T-helper 1 cell treated with Interleukin-12 subunit alpha and Interleukin-12 subunit beta and Interleukin-4 antibody, amounts not matched to agents 30 ng/mL and 1 ng/mL, for 36 hours (primary cell): ENCODE results near the gene LHX2. TPM values are rescaled to one million over a fixed set of nuclear protein-coding genes. Genes with fewer than 3 reads are reported as not detected.

Experiments
- intact Hi-C: fragments of 100-400 bp; cut with micrococcal nuclease; formaldehyde crosslinking; loops from one replicate; pipeline ENCODE4 v1.15.1; 2024
- total RNA-seq: library from RNA; stranded (reverse); gene quantifications from 2 replicates; pipeline ENCODE4 v1.2.3, GENCODE V29; 2022

Gene LHX2
- total RNA-seq, 1 donor from 2014 or later: not detected

DNA sequence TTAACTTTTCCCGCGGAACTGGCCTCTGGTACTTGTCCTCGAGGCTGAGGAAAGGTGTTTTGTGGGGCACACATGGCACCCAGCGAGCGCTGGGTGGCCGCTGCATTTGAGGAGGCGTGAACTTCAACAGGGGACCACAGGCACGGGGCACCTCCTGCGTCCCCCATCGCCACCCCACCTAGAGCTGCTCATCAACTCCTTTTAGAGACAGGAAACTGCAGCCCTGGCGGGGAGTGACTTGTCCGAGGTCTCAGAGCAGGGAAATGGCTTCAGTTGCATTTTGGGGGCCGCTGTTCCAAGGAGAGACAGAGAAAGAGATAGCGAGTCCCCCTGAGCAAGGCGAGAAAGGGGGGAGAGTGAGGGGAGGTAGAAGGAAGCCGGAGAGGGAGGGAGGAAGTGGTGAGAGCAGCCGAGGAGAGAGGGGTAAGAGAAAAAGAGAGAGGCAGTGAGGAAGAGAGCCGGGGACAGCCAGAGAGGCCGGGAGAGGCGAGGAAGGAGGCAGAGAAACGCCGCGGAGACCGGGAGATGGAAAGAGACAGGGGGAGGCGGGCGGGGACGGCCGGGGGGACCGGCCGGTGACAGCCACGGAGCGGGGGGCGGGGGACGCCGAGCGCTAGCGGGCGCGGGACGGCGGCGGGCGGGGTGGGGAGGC lies 12.5 kb upstream of the LHX2 start:
- intact Hi-C loops: loop anchor here (1.0 to 5.0 kb wide), 2 partner anchors 69 to 457 kb away; partner anchors contain the start of gene DENND1A

DNA sequence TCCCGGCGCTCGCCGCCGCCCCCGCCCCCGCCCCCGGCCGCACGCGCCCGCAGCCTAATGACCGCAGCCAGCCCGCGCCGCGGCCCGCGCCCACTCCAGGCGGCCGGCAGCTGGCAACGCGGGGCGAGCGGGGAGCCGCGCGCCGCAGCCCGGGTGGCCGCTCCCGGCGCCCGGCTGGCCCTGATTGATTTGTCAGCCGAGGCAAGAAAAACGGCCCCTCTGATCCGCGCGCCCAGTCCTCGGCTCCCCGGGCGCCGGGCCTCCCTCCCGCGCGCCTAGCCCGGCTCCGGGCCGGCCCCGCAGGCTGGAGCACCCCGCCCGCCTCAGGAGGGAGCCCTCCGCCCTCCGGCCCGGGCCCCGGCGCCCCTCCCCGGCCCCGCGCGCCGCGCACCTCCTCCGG lies 11.9 kb upstream of the LHX2 start:
- intact Hi-C loops: loop anchor here (5.0 kb wide), 1 partner anchor 457 kb away; no protein-coding TSS in a partner anchor

DNA sequence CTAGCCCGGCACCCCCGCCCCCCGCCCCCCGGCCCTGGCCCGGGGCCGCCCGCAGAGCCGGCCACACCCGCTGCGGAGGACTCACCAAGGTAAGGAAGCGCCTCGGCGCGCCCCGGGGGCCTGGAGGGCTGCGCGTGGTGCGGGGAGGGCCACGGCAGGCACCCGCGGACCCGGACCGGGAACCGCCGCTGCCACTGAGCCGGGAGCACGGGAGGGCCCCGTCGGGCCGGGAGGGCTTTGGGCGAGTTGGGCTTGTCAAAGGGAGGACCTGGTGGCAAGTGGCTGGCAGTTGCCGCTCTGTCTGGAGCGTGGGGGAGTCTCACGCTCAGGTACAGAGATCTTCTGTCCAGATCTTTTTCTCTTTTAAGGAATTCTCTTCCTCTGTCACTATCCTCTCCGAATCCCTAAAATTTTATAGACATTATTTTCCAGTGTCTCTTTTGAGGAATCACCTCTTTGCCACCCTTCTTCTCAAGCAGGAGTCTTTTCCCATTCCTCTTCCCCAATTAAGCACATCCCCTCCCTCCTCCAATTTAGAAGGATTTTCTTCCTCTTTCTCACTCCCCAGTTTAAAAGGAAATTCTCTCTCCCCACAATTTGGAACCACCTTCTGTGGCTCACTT lies 11.3 kb upstream of the LHX2 start:
- intact Hi-C loops: no loop called here

DNA sequence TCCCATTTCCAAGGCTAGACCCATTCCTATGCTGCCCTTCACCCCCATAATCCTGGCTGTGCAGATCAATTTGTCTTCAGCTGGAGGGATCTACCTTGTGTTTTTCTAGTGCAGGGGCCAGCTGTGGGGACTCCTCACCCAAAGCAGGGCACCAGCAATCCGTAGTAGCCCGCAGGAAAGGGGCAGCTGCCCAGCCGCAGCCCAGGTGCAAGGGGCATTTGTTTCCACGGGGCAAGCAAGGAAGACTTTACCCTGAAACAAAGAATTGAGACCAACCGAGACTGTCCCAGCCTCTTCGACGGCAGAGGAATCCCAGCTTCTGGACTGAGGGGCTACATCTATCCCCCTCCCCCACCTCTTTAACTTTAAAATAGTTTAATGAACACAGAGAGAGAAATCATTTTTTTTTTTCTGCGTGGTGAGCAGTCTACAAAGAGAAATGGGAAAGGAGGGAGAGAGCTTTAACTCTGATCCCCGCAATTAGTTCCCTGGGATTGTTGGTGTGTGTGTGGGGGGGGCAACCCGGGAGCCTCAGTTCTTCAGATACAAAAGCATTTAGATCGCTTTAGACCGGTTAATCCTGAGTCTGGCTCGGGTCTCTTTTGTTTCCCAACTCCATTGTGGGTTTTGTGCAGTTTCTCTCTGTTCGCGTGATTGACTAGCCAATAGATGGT lies 10.6 kb upstream of the LHX2 start:
- intact Hi-C loops: no loop called here

DNA sequence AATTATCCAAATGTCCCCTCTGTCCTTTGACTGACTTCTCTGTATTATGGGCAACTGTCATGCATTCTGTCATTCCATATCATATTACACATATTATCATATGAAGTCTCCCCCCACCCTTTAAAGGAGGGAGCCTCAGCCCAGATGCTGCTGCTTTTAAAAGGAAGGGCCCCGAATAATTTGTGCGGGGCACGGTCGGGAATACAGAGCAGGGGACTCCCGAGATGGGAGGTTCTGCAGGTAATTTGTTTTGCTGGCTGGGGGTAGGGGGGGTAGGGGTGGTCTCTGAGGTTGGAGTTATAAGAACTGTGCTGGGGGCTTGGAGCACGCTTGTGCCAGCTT lies 10.1 kb upstream of the LHX2 start:
- intact Hi-C loops: no loop called here

DNA sequence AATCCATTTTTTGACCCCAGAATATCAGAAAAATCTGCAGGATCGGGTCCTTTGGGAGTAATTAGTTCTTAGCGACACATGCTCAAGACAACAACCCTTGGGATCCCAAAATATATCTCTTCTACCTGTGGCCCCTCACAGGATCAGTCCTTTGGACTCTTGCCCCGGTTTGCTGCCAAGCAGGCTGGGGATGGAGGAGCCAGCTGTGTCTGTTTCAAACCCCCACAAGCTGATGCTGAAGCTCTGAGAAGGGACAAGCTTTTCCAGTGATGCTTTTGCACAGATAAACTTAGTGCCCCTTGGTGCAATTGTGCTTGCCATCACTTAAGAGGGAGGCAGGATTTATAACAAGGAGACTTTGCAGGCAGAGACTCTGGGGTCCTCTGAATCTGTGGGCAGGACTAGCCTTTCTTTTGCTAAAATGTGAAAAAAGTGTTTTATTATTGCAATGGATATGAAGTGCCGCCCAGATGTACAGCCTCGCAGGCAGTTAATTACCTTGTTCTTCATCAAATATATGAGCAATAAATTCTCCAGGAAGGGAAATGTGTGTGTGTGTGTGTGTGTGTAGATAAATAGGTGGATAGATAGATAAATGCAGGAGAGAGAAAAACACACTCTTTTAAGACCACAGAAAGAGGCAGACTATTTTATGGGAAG lies 9.6 kb upstream of the LHX2 start:
- intact Hi-C loops: no loop called here

DNA sequence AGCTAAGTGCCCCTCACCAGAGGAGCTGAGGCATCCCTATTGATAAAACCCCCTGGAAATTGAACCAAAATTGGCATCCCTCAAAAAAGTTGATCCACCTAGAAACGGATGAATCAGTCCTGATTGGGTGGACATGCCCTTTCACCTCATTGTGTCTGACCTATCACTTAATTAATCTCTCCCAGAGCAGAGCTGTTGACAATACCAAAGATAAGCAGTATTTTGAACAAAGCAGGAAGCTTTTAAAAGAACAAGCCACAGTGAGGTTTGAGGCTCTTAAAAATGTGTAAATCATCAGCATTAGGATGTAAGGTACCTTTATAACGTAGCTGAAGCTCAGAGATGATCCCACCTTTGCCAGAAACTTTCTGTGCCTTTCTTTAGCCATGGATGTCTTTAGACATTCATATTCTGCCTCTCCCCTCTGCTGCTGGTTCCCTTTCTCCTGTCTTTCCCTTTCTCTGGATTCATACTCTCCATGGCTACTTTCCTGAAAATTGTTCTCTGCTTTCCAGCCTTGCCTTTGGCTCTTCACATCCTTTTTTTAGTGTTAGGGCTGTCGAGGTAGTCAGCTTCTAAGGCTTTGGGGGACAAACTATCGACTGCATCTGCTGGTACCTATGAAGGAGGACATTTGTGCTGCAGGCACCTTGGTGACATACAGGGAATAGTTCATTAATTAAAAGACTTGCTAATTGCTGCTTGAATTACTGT lies 7.8 kb upstream of the LHX2 start:
- intact Hi-C loops: no loop called here

DNA sequence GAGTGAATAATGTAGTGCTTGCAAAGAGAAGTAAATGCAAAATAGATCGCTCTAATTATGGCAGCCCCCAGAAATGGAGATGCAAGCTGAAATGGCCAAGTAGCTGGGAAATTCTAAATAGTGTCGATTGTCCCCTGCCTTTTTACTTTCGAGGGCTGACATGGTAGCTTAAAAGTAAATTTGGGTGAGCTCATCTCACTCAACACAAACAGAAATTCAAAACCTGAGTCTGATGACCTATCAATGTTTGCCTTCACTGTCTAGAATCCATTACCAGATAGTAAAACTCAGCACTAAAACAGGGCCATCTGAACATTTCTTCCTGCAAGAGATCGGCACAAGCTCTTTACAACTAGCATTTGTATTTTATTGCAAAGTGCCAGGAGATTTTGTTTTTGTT lies 7.0 kb upstream of the LHX2 start:
- intact Hi-C loops: no loop called here

DNA sequence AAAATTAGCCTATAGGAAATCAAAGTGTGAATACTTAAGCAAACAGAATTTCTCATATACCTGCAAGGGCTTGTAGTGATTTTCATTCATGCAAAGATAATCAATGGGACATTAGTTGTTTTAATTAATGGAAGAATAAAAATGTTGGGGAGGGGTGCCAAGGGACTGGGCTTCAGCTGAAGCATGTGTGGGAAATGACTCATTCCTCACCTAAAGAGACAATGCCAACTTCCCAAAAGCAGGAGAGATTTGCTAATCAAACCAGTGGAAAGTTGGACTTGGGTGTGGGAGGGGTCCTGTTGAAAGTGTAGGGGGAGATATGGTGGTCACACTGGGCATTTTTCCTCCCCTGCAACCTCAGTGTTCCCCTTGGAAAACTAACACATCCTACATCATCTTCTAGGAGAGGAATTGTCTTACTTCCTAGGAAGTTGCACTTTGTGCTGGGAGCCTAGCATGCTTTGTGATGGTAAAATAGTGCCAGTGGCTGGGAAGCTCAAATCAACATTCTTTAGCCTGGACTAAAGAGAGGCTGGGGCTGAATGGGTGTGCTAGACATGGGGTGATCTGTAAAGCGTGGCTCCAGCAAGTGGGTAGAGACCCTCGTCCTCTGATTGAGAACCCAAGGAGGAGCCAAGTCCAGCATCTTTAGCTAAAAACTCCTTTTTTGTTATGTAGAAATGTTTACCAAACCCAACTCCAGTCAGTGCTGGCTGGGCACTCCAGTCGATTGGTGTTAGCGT lies 6.4 kb upstream of the LHX2 start:
- intact Hi-C loops: no loop called here

DNA sequence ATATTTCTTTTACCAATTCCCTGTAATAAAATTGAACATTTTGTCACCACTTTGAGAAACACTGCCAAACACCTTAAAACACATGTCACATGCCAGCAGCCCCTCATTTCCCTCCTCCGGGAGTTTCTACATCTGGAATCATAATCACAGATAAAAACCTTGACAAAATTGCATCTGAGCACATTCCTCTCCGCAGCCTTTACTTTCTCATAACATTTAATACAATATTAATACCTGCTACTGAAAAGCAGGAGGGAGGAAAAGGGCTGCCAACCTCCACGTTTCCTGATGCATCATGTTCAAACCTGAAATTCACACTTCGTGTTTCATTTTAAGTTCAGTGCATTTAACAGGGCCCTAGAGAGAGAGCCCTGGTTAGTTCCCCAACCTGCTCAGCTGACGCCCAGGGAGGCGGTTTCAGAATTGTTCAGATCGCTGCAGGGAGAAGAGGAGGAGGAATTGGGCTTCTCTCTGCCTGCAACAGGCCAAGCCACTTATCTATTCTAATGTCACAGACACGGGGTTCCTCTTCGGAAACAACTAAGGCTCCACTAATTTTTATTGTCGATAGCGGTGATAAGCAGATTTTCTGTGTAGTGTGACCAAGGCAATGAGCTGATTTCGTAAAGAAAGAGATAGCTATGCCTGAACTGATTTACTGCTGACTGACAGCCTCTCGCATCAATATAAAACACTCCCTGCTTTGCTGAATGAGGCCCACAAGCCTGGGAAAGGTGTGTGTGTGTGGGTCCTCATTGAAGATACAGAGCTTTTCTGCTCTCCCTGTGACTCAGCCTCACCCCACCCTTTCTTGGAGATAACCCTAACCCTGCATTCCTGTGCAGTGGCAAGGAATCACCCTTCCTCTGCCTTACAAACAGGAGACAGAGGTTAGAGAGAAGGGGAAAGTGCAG lies 4.9 kb upstream of the LHX2 start:
- intact Hi-C loops: loop anchor here (1.0 kb wide), 1 partner anchor 12 kb away; no protein-coding TSS in a partner anchor

DNA sequence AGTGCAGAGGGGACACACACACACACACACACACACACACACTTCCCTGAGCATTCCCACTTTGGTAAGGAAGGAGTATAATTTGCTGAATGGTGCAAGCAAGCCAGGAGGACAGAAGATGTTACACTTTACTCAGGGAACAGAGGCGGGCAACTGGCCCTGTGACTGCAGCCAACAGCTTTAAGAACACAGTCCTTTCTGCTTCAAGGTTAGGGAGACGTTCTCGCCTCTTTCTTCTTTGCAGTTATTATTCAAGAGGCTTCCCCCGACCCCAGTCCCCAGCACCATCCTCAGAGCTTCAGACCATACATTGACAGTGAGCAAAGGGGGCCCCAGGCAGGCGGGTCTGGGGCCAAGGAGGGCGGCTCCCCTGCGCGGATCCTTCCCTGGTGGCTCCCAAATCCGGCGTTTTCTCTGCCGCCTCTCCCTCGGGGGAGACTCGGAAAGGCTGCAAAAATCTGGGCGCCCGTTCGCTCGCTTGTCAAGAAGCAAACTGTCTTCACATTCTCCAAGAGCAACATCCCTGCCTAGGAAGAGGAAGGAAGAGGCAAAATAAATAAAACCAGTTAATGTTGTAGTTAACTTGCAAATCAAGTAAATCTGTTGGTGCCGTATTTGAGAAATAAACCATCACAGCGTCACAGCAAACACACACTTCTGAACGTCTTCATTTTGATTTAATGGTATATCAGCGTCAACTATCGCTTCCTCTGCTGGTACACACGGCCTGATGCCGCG lies 3.8 kb upstream of the LHX2 start:
- intact Hi-C loops: loop anchor here (1.0 kb wide), 1 partner anchor 11 kb away; no protein-coding TSS in a partner anchor

DNA sequence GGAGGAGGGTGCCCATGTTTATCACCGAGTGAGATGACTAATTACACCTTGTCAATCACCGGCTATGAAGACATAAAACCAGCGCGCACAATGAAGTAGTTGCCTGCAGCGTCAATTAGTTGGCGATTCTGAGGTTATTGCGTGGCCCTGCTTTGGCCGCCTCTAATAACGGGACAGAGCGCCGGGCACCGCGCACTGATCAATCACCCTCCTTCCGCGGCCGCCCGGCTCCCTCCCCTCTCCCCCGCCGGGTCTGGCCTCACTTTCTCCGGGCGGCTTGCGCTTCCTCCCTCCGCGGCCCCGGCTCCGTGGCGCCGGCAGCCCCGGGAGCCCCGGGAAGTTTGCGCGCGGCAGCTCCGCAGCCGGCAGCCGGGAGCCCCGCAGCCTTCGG lies 3.3 kb upstream of the LHX2 start:
- intact Hi-C loops: no loop called here

DNA sequence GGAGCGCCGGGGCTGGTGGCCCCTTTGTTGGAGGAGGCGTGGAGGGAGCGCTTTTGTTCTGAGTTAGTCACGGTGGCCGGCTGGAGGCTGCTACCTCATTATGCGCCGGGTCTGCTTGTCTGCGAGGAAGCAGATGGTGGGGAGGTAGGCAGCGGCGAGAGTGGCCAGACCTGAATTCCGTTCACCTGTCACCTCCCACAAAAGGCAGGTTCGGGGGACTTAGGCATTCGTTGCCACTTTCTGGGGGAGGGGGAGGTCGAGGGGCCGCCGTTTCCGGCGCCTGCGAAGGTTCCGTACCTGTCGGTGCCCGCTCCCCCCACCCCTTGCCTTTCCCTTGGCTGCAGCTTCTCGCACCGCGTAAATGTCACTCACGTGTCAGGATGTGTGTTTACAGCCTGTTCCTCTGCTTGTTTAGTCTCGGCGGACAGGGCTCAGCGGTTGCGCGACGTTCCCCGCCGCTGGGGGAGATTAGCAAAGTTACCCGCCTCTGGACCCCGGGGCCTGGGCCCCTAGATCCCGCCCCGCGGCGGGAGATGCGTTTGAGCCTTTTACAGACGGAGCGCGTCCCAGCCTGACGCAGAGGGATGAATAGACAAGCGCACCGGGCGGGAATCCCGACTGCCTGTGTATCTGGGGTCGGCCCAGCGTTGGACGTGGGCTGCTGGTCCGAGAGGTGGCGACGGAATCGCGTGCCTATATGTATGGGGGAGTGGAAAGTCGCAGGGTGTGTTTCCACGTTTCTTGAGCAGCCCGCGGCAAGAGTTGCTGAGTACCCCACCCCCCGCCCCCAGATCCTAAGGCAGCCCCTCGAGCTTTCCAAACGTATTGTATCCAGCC lies 2.7 kb upstream of the LHX2 start:
- intact Hi-C loops: no loop called here

DNA sequence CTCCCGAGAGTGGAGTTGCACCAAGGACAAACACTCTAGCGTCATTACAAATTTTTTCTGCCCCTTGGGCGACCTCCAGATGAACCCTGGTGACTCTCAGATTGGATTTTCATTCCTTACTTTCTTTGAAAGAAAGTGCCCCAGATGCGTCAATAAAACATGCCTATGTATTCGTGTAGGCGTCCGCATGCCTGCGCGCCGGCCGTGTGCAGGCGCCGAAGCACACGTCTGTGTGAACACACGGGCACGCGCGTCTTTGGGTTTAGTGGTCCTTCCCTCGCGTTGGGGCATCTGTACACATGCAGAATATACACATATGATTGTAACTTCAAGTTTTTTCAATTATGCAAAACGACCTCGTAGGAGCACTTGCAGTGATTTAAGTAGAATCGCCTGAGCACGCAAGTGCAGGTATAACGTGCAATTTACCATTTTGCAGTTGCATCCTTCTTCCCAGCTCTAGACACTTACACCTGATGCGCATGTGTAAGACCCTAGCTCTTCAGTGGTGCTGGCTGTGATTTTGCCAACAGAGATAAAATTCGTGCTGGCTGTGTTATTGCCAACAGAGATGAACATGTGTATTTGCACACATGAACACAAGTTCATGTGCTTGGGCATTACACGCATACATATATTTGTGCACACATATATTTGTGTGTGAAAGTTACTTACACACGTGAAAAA lies 1.9 kb upstream of the LHX2 start:
- intact Hi-C loops: no loop called here

DNA sequence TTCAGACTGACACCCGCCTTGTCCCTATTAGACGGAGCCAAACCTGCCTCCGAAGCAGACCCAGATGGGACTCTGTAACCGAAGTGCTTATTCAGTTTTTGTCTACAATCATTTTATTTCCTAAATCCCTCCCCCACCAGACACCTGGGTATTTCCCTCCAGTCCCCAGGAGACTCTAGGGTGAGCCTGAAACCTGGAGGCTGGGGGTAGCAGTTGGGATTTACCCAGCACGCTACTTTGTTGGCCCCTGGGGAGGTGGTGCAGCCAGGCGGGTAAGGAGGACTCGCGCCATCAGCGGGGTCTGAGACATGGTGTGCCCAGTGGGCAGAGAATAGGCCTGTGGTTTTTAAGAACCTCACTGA lies 1.3 kb upstream of the LHX2 start:
- intact Hi-C loops: no loop called here

DNA sequence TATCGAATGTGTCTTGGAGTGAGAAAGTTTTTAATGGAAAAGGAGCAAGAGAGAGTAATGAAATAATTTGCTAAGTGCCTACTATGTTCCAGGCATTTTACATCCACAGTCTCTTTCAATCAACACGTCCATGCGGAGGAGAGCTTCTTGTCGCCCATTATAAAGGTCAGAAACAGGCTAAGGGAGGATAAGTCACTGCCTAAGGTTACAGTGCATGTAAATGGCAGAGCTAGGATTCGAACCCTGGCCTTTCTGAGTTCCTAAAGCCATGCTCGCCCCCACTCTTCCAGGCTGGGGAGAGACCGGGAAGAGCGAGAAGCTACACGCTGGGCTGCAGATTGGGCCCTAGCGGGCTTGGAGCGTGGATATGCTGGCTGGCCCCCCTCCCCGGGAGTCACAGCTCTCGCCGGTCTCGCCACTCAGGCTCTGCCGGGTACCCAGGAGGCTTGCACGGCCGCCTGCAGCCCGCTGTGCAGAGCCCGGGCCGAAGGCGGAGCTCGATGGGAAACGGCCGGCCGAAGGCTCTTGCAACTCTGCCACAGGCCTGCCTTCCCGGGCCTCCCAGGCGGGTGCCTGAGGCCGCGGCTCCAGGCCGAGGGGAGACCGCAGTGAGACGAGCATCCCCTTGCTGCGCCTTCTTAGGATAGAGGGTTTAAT lies 775 bp upstream of the LHX2 start:
- intact Hi-C loops: no loop called here
